Cerebellar cortex (tissue), 1 donor: ENCODE data around the gene SLCO2A1.

ENCODE experiments used
- DNase-seq: peaks from one replicate; pipeline ENCODE4 v3.0.0-alpha.2; 2015; ENCODE audit warnings: low spot score

Gene SLCO2A1

DNA sequence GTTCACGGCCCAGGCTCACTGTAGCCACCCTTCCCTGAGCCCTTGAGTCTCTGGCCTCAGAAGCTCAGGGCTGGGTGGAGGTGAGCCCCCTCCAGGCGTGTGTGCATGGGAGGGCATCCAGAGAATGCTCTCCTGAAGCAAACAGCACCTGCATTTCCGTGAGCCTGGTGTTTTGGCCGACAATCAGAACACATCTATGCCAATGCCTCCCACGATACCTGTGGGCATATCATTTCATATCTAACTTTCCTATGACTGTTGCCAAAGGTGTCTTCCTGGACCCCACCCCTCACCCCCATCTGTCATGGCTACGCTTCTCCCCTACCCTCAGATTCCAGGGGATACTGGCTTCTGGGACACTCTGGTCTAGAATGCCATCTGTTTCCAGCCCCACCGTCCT is 80.7 kb downstream of the SLCO2A1 start:
- DNase-seq, result no peak

DNA sequence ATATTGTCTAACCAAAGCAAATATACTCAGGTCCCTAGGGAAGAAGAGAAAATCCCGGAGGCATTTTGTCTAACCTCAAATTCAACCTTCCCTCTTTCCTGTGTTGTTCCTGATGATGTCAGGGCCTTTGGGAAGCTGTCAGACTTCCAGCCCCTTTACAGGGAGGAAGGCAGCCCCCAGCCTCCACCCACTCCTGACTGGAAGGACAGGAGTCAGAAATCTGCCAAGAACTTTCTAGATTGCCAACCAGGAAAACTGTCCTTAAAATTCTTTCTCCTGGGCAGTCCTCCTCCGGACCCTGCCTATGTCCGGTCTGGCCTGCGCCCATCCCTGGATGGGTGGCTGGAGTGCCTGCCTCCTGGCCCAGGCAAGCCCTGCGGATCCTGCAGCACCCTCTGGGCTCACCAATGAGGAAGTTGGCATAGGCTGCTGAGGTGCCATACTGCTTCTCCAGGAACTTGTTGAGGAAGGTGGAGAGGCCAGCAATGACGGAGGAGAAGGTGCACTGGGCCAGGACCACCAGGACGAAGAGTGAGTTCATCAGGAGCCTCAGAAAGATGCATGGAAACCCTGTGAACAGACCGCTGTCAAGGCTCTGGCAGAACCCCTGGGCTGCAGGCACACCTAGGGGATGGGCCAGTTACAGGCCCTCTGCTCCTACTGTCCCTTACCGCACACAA is 81.5 kb downstream of the SLCO2A1 start:
- DNase-seq, result no peak

DNA sequence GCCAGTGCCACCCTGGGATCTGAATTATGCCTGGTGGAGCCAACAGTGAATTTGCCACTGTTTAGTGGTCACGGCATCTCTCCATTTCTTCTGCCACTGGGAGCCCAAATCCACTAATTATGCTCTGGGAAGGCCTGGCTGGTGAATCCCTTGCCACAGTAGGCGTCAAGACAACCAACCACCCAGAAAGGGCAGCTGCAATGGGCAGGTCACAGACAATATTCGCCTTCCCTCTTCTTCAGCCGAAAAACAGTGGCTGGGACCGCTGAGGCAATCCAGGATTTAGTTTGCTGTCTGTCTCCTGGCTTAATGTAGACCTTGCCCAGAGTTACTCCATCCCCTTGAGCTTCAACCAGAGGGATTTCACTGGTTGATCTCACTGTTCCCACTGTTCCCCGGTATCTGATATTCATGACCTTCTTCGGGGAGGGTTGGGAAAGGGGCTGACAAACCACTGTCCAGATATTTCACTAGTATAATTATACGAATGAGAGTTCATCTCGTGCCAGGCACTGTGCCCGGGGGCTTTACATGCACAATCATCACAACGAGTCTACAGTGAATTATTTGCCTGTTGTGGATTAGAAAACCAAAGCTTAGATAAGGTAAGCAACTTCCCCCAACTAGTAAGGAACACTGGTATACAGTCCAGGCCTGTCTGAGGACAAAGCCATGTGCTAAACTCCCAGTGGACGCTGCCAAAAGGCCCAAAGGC is 84.2 kb downstream of the SLCO2A1 start:
- DNase-seq, result no peak

DNA sequence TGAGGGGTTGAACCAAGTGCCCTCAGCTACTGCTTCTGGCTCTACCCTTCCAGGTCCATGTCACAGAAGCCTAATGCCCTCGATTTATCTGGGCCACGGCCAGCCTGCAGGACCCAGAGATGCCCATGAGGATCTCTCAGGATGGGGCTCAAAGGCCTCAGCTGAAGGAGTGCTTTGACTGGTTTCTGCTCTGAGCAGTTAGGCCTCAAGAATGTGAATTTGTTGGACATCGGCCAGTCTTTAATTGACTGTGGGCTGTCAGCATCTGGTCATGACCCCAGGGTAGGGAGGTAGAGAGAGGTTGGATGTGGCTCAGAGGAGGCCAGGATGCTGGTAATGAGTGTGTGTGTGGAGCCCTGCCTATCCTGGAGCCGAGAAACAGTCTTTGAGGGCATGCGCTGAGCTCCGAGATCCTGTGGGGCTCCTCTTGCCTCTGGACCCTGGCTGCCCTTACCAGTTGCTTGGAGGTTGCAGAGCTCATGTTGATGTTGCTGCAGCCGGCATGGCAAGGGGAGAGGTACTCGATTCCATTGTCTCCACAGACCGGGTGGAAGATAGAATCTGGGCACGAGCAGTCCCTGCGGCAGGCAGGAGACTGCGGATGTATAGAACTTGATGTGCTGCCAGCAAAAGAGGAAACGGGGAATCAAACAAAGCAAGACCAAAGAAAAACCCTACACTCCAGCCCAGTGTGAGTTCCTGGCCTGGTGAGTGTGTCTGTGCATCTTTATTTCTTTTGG is 84.9 kb downstream of the SLCO2A1 start:
- DNase-seq, result peak; percentile 49

DNA sequence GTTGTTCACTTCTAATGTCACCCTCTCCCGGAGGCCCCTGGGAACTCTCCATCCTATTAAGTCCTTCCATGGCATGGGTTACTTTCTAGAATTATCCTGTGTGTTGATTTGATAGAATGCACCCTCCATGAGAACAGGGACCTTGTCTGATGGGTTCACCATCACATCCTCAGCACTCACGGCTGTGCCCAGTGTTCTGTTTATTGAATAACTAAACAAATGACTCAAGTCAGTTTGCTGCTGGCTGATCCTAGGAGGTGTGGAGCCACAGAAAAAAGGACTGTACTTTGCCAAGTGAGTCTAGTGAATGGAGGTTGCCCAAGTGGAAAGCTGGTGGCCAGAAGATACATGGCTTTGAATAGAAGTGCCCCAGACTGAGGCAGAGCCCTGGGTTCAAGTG is 85.5 kb downstream of the SLCO2A1 start:
- no peak for DNase-seq

DNA sequence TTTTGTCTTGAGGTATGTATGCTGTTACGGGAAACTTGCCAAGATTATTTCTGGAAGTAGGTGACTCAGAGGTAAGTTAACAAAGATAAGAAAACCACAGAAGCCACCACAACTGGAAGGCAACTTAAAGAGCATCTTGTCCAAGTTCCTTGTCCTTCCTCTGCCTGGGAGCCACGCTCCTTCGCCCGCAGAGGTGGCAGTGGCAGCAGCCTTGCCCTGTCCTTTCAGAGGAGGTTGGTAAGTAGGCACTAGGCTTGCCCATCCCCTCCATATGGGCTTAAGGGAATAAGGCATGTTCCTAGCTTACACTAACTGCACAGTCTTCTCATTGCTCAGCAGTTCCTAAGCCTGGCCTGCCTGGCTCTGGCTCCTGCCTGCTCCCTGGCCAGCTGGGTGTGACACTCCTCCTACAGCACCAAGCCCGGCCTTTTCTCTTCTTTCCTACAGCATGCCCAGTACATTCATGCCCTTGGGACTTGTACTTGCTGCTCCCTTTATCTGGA is 86.0 kb downstream of the SLCO2A1 start:
- no peak for DNase-seq

DNA sequence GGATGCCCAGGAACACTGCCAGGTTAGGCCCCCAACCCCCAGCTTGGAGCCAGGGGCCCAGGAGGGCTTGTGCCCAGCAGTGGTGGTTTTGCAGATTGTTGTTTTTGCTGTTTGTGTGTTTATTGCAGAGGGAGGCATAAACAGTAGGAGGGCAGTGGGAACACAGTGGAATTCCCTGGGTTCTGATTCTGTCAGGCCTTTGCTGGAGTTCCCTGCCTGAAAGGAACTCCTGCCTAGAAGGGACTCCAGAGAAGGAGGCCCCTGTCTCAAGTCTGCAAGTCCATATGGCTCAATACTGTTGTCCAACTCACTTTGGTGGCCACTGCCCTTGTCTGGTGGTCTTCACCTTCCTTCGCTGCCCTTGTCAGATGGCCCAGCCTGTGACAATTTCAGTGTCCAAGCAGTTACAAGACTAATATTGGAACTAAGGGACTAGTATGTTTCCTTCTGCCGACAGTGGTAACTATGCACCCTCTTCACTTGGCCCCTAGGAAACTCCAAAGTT is 86.6 kb downstream of the SLCO2A1 start:
- no peak for DNase-seq

DNA sequence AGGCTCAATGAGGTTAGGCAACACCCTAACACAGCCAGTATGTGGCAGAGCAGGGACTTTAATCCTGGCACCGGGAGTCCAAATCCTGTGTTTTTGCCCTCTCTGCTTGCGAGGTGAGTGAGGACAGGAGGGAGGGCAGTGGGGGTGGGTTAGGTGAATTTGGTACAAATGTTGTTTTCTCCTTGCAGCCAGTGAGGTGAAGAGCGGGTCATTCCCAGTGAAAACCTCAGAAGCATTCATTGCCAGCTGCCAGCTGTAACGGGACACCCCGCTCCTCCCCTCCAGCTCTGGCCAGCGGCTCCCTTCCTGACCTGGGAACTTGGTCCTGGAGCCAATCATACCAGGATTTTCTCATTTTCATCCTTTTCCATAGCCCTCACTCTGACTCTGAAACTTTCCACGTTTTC is 88.3 kb downstream of the SLCO2A1 start:
- DNase-seq, result no peak

DNA sequence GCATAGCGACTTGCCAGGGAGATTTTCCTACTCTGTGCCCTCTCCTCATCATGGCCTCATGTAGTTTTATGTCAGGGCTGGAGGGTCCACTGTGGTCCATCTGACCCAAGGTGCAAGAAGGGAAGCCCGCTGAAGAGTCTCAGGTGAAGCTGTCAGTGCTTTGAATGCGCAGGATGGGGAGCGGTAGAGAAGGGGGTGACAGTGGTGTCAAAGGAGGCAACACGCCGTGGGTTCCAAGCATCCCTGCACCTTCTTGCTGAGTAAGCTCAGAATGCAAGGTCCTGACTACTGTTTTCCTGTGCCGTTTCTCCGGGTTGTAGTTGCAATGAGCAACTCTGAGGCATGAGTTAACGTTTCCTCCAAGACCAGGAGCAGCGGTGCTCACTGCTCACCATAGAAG is 89.2 kb downstream of the SLCO2A1 start:
- DNase-seq, result no peak

DNA sequence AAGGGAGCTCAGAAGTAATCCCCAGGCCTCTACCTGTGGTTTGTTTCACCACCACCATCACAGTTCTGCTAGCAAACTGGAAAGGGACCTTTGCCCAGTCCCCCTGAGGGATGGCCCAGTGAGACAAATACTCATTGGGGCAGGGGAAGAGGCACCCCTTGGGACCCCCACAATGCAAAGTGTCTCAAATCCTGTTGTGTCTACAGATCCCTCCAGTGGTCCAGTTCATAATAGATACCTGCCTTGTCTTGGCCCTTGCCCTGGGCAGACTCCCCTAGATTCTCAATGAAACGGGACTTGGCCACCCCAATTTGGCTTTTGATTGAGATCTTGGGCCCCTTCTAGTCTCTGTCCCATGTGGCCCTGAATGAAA is 90.3 kb downstream of the SLCO2A1 start:
- DNase-seq, result no peak

DNA sequence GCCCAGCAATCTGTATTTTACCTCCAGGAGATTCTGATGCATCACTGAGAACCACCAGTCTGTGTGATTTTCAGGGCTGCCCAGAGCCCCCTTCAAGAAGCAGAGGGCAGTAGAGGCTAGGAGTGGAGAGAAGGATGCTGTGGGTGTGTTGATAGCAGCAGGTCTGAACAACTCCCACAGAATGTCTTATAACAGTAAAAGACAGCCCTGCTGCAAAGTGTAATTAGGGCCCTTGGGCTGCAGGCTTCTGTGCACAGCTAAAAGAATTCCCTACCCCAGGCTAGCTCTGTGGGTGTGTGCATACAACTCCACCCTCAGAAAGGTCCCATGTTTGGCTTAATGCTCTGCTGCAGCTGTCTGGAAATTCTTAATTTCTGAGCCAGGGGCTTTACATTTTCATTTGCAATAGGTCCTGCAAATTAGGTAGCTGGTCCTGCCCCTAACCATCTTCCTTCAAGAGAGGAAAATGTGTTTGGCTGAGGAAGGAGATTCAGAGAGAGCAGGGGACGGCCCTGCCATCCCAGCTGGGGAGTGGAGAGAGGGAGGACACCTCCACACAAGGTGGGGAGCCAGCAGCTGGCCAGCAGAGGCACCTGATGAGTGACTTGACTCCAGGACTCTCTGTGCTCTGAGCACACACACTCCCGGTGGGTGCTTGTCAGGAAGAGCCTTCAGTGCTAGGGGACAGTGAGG is 90.8 kb downstream of the SLCO2A1 start:
- DNase-seq, result no peak

DNA sequence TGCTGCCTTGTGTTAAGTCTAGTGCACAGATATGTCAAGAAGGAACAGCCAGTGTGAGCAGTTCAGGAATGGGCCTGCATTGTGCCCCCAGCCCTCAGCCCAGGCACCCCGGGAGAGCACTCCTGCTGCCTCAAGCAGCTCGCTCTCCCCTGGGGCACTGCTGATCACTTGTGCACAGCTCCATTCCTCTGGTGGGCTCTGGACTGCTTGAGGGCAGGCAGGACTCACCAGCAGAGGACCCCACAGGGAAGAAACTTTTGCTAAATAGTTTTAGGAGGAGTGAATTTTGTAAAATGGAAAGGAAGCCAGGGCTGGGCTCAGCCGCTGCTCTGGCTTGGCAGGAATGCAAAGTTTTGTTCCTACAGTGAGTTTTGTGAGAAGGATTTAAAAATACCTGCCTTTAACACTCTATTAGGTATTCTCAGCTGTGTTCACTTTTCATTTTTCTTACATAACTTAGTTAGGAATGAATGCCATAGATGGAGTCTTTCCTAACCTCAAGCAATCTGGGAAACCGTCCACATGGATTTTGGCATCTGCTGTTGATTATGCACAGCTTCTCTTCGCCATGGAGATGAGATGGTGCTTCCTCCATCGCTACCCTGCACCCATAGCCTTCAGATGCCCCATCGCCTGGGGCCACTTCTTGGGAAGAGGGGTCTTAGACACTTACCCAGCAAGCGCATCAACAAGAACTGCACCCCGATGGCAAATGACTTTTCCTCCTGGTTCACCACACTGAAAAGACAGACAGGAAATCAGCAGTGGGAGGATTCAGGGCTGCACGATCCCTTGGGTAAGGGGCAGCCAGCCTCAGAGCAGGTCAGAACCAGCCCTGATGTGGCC is 91.7 kb downstream of the SLCO2A1 start:
- DNase-seq, result no peak

DNA sequence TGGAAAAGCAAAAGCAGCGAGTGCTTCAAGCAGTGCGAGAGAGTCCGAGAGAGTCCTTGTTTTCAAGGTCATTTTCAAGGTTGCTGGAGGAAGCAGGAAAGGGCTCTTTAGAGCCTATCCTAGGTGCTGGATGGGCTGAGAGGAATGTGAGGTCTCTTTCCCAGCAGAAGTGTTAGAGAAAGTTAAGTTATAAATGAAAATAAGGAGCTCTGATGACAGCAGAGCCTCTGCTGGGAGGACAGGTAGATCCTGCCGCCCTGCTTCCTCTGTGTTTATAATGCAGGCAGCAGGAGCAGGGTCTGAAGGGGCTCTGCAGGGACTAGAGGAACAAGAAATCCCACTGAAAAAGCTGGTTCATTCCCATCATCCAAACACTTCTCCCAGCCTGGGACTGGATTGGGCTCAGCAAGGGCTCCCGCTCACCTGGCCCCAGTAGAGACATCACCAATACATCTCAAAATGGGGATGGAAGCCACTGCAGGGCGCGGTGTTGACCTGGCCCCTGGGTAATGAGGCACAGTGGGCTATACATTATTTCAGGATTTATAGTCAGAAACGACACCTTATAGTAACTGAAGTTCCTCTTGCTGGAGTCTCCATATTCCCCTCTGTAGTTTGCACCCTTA is 92.6 kb downstream of the SLCO2A1 start:
- DNase-seq, result no peak

DNA sequence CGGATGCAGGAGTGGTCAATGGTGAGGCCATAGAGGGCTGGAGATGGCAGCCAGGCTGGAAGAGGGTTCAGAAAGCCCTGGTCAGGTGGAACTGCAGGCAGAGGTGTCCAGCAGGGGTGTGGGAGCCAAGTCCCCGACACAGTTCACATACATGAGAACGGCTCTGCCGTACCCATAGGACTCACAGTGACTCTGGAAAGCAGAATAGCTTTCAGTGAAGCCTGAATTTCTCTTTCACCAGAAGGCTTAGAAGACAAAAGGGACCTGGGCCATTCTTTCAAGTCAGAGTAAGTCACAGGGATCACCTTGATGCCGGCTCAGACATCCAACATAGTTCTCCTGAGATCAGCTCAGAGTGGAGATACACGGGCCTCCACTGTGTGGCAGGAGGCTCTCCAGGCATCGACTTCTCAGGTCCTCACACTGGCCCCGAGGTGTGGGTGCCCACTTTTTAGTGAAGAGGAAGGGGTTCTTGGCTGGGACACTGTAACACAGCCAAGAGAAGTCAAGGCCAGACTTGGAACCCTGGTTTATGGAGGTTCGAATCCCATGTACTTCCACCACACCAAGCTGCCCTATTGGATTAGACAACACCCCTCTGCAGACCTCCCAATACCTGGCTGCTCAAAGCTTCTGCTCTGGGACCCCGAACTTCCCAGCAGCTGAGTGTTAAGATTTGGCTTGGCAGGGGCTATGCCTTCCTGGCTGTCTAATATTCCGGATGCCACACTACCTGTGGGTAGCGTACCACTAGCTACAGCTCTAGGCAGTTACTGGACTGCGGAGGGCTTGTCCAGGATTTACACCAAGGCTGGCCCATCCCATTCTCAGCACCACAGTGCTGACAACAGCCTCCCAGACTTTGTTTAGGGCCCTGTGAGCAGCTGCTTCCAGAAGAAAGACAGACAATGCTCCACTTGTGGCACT is 93.6 kb downstream of the SLCO2A1 start:
- no peak for DNase-seq

DNA sequence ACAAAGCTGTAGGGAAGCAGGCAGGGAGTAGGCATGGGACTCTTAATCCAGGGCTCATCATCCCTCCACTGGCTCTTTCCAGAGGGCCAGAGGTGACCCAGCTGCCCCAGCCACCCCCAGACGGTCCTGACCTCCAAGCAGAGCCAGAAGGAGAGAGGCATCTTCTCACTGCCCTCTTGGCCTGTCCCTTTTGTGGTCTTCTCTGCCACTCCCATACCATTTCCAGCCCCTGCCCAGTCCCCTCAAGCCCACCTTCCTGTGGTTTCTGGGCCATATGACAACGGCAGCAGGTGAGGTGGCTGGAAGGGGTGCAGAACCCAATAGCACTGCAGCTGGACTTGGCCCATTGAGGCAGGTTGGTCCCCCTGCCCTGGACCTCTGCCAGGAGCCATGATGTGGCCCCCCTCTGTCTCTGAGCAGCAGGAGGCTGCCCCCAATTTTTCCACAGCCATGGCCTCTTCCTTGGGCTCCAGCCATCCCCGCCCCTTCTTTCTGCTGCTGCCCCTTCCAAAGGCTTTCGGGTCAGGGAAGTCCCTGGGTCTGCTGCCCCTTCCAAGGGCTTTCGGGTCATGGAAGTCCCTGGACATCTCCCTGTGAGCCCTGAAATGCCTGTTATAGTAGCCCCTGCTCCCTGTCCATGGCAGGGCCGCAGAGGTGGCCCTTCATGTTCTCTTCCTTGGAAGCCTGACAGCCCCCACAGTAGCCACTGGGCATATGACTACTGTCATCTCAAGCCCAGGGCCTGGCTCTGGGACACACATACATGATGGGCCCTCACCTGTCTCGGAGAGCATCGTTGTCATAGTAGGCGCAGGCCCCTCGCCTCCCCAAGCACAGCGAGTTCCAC is 94.5 kb downstream of the SLCO2A1 start:
- no peak for DNase-seq

DNA sequence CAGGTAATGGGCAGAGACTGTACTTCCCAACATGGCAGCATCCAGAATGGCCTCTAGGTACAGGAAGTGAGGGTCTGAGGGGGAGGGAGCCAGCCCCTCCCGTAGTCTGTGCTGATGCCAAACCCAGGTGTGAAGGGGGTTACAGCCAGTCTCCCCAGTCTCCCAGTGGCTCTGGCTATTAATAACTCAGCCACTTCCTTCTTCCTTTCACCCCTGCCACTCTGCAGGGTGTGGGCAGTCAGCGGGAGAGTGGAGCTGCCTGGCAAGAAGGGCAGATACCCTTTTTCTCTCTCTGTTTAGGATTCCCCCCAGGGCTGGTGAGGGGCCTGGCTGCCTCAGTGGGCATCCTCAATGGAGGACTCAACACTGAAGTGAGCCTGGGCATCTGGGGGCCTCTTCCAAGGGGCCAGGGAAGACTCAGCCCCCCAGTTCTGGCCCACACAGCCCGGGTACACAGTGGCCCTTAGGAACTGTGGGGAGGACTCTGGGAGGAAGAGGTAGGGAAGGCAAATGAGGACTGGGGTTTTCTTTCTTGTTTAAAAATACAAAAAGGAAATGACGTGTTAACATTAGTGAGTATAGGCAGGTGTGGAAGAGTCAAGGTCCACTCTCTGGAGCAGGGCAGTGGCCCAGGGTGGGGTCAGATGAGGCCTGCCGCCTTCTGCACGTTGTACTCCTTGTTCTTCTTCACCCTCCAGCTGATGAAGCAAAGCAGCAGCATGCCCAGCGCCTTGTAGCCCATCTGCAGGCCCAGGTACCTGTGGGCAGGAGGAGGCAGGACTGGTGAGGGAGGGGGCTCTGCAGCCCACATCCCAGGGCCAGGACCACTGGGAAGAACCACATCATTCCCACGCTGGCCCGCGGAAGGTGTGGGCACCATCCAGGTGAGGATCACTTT is 95.4 kb downstream of the SLCO2A1 start:
- DNase-seq, result no peak
